MCF 10A (cell line): Measurements from ENCODE around the gene TRPM4. TPM values are rescaled to one million over a fixed set of nuclear protein-coding genes. Genes with fewer than 3 reads are reported as not detected.
"Not testable (repeated sequence)": the region's sequence is repeated elsewhere in the genome, so short reads cannot be mapped to it uniquely, and the experiment has no call there.

Source experiments
- BruUV-seq: library from RNA; stranded (reverse); fragments of 400-500 nt; replicated peaks from 2 replicates; lab custom pipeline; 2021; lab: Mats Ljungman, UMichigan
- CTCF ChIA-PET: fragments of 300-600 bp; sonication (Branson Sonifier 250); formaldehyde crosslinking; extraction: SDS; loops from one replicate; lab custom pipeline; 2021; ENCODE audit warnings: antibody characterized with exemption, inconsistent platforms; lab: Yijun Ruan, JAX
- POLR2A ChIA-PET: fragments of 300-600, 350-650 bp; sonication (Branson Sonifier 250); formaldehyde crosslinking; extraction: SDS; loops from one replicate; lab custom pipeline; 2020; ENCODE audit warnings: antibody characterized with exemption, inconsistent platforms; lab: Yijun Ruan, JAX
- DNase-seq: peaks from one replicate; pipeline ENCODE4 v3.0.0-alpha.2; 2018; ENCODE audit not compliant: unreplicated experiment
- H3K27ac Mint-ChIP-seq: one replicate; pipeline ENCODE4 v1.8.0; 2022; ENCODE audit warnings: mild to moderate bottlenecking, low read depth, mixed read lengths; ENCODE audit not compliant: unreplicated experiment
- H3K27me3 Mint-ChIP-seq: one replicate; pipeline ENCODE4 v1.8.0; 2022; ENCODE audit warnings: mixed read lengths; ENCODE audit not compliant: insufficient read depth, unreplicated experiment
- H3K36me3 Mint-ChIP-seq: one replicate; pipeline ENCODE4 v1.8.0; 2022; ENCODE audit warnings: mild to moderate bottlenecking, moderate library complexity, mixed read lengths; ENCODE audit not compliant: insufficient read depth, unreplicated experiment
- H3K4me1 Mint-ChIP-seq: one replicate; pipeline ENCODE4 v1.8.0; 2022; ENCODE audit warnings: mixed read lengths; ENCODE audit not compliant: insufficient read depth, unreplicated experiment
- H3K4me3 Mint-ChIP-seq: one replicate; pipeline ENCODE4 v1.8.0; 2022; ENCODE audit warnings: mild to moderate bottlenecking, moderate library complexity, mixed read lengths; ENCODE audit not compliant: unreplicated experiment
- H3K9me3 Mint-ChIP-seq: one replicate; pipeline ENCODE4 v1.8.0; 2022; ENCODE audit warnings: mixed read lengths; ENCODE audit not compliant: unreplicated experiment
- CTCF ChIP-seq: fragments of 200-600 bp; IDR thresholded peaks from one replicate; pipeline ENCODE4 v1.8.0; 2022; ENCODE audit warnings: antibody characterized with exemption, mild to moderate bottlenecking; ENCODE audit not compliant: unreplicated experiment
- intact Hi-C: fragments of 100-400 bp; cut with micrococcal nuclease; formaldehyde crosslinking; loops from 2 replicates; pipeline ENCODE4 v1.14.1; 2022
- total RNA-seq: library from RNA; stranded (reverse); gene quantifications from 2 replicates; pipeline ENCODE4 v1.2.3, GENCODE V29; 2022

The TRPM4 gene
- total RNA-seq, 1 experiment from 2014 or later, result 21.2 TPM

- POLR2A ChIA-PET, result no interaction called here
- H3K36me3 Mint-ChIP-seq, result peaks cover 5% of the 10 kb centered on the region
- no peaks in the 10 kb centered on the region for H3K4me1 Mint-ChIP-seq
- CTCF ChIA-PET, result no interaction called here
- BruUV-seq, result no TSS peak
- no peaks in the 10 kb centered on the region for H3K9me3 Mint-ChIP-seq
- intact Hi-C loops, result no loop called here
- no peaks in the 10 kb centered on the region for H3K27me3 Mint-ChIP-seq
- TF ChIP-seq CTCF, result no peak
- H3K27ac Mint-ChIP-seq, result no peak overlapping the region
- DNase-seq, result no peak
- no peak overlapping the region for H3K4me3 Mint-ChIP-seq
These were observed 10.8 kb downstream of the TRPM4 start for GRCh38 chr19:49168421-49168820.

GRCh38 chr19:49173198-49173597 lies 15.6 kb downstream of the TRPM4 start:
- BruUV-seq, result no TSS peak
- no peak for DNase-seq
- no peak overlapping the region for H3K4me3 Mint-ChIP-seq
- peaks cover 5% of the 10 kb centered on the region for H3K36me3 Mint-ChIP-seq
- no peak overlapping the region for H3K27ac Mint-ChIP-seq
- POLR2A ChIA-PET, result interaction anchor here (0.6 kb wide), 1 partner anchor 208 kb away, joined by 4 read pairs; the partner anchor contains the start of gene FTL
- H3K27me3 Mint-ChIP-seq, result no peaks in the 10 kb centered on the region
- CTCF ChIA-PET, result no interaction called here
- no peak for TF ChIP-seq CTCF
- intact Hi-C loops, result no loop called here
- no peaks in the 10 kb centered on the region for H3K4me1 Mint-ChIP-seq
- no peaks in the 10 kb centered on the region for H3K9me3 Mint-ChIP-seq

GRCh38 chr19:49180659-49181058 lies 23.1 kb downstream of the TRPM4 start:
- ChIA-PET CTCF (interaction anchor here (1.0 kb wide), 1 partner anchor 45 kb away, joined by 5 read pairs; no protein-coding TSS in a partner anchor), POLR2A (no interaction called here)
- intact Hi-C loops, result no loop called here
- DNase-seq, result no peak
- no peak overlapping the region for H3K27ac Mint-ChIP-seq
- TF ChIP-seq CTCF, result no peak
- H3K27me3 Mint-ChIP-seq, result no peaks in the 10 kb centered on the region
- H3K36me3 Mint-ChIP-seq, result no peaks in the 10 kb centered on the region
- H3K4me3 Mint-ChIP-seq, result no peak overlapping the region
- no peaks in the 10 kb centered on the region for H3K4me1 Mint-ChIP-seq
- no TSS peak for BruUV-seq
- H3K9me3 Mint-ChIP-seq, result peaks cover 10% of the 10 kb centered on the region

- H3K27ac Mint-ChIP-seq, BruUV-seq: not testable (repeated sequence)
These were observed 24.6 kb downstream of the TRPM4 start for GRCh38 chr19:49182010-49182847.

More at GRCh38 chr19:49182010-49182847, 24.6 kb downstream of the TRPM4 start:
- H3K4me1 Mint-ChIP-seq, DNase-seq, H3K36me3 Mint-ChIP-seq, H3K27me3 Mint-ChIP-seq, intact Hi-C loops, POLR2A ChIA-PET, H3K4me3 Mint-ChIP-seq: not testable (repeated sequence)
- H3K9me3 Mint-ChIP-seq, result peaks cover 10% of the 10 kb centered on the region
- CTCF ChIA-PET, result interaction anchor here (0.6 to 2.1 kb wide), 5 partner anchors 16 to 186 kb away, joined by 3 to 6 read pairs (median 3); no protein-coding TSS in a partner anchor
